8988T (cell line): Measurements from ENCODE around the gene ADRA2C.

Experiments
- DNase-seq: peaks from one replicate; pipeline ENCODE4 v3.0.0; 2011

ADRA2C gene

GRCh38 chr4:3780347-3781171, 14.4 kb downstream of the ADRA2C start:
- DNase-seq: no peak

GRCh38 chr4:3781193-3781886, 15.2 kb downstream of the ADRA2C start:
- DNase-seq: no peak

GRCh38 chr4:3781997-3782930, 16.1 kb downstream of the ADRA2C start:
- no peak for DNase-seq

GRCh38 chr4:3783693-3784306, 17.6 kb downstream of the ADRA2C start:
- no peak for DNase-seq

- no peak for DNase-seq
These were observed 18.5 kb downstream of the ADRA2C start for GRCh38 chr4:3784454-3785291.

- DNase-seq: no peak
These were observed 19.0 kb downstream of the ADRA2C start for GRCh38 chr4:3785292-3785565.

GRCh38 chr4:3786196-3786869, 20.1 kb downstream of the ADRA2C start:
- no peak for DNase-seq

- DNase-seq: no peak
These were observed 21.5 kb downstream of the ADRA2C start for GRCh38 chr4:3787489-3788365.

- no peak for DNase-seq
These were observed 22.1 kb downstream of the ADRA2C start for GRCh38 chr4:3788366-3788660.

- DNase-seq: no peak
These were observed 23.4 kb downstream of the ADRA2C start for GRCh38 chr4:3789587-3789986.

GRCh38 chr4:3790006-3790561, 23.9 kb downstream of the ADRA2C start:
- DNase-seq: no peak

GRCh38 chr4:3791256-3791655, 25.1 kb downstream of the ADRA2C start:
- no peak for DNase-seq

GRCh38 chr4:3791910-3792542, 25.8 kb downstream of the ADRA2C start:
- no peak for DNase-seq

GRCh38 chr4:3792813-3793212, 26.6 kb downstream of the ADRA2C start:
- no peak for DNase-seq

- DNase-seq: no peak
These were observed 27.4 kb downstream of the ADRA2C start for GRCh38 chr4:3793545-3793944.

GRCh38 chr4:3796960-3797359, 30.8 kb downstream of the ADRA2C start:
- DNase-seq: no peak

GRCh38 chr4:3797831-3798790, 31.9 kb downstream of the ADRA2C start:
- no peak for DNase-seq

GRCh38 chr4:3799496-3799895, 33.3 kb downstream of the ADRA2C start:
- no peak for DNase-seq

GRCh38 chr4:3800351-3800750, 34.2 kb downstream of the ADRA2C start:
- DNase-seq: no peak
